Endothelial cell of umbilical vein (primary cell): ENCODE results near the gene THBS1. TPM values are rescaled to one million over a fixed set of nuclear protein-coding genes. Genes with fewer than 3 reads are reported as not detected.

Experiments used
- BruUV-seq: library from RNA; stranded (reverse); fragments of 400-500 nt; replicated peaks from 2 replicates; lab custom pipeline; 2021; lab: Mats Ljungman, UMichigan
- CTCF ChIA-PET: fragments of 300-600, 350-600 bp; sonication (Branson Sonifier 250); formaldehyde crosslinking; loops from one replicate; lab custom pipeline; 2021; ENCODE audit warnings: antibody characterized with exemption, inconsistent platforms; lab: Charles Lee
- POLR2A ChIA-PET: fragments of 300-600, 350-600 bp; sonication (Branson Sonifier 250); formaldehyde crosslinking; loops from one replicate; lab custom pipeline; 2021; ENCODE audit warnings: antibody characterized with exemption, inconsistent platforms; lab: Charles Lee
- DNase-seq: peaks from one replicate; pipeline ENCODE4 v3.0.0-alpha.2; 2011; ENCODE audit warnings: low read depth, low spot score
- FAIRE-seq: peaks from 2 replicates; lab custom pipeline; 2011; peaks lifted over from hg19 to GRCh38; lab: Jason Lieb, UNC
- H2AFZ ChIP-seq: 2 replicates; pipeline ENCODE4 v1.6.0; 2012; ENCODE audit warnings: low read depth, low read length, control low read depth, inconsistent platforms
- H3K27ac ChIP-seq: 2 replicates; pipeline ENCODE4 v1.5.1; 2011; ENCODE audit warnings: low read depth, mild to moderate bottlenecking, control low read depth, low read length, moderate library complexity; ENCODE audit not compliant: insufficient read depth
- H3K27me3 ChIP-seq, 2 experiments: 2 replicates each; pipeline versions ENCODE4 v1.6.0 to v1.6.1; 2011; ENCODE audit warnings: low read length in 2 of 2, mixed read lengths in 1 of 2; ENCODE audit not compliant: control insufficient read depth in 2 of 2, insufficient read depth in 2 of 2
- H3K36me3 ChIP-seq, 2 experiments: 2 replicates in 1 of 2; 3 replicates in 1 of 2; pipeline ENCODE4 v1.5.1; 2011; ENCODE audit warnings: low read length in 2 of 2, mild to moderate bottlenecking in 1 of 2, moderate library complexity in 1 of 2; ENCODE audit not compliant: control insufficient read depth in 2 of 2, insufficient read depth in 2 of 2; ENCODE audit errors: extremely low read depth in 1 of 2
- H3K4me1 ChIP-seq: 3 replicates; pipeline ENCODE4 v1.5.1; 2011; ENCODE audit warnings: mild to moderate bottlenecking, low read length; ENCODE audit not compliant: control insufficient read depth, insufficient read depth; ENCODE audit errors: extremely low read depth
- H3K4me2 ChIP-seq: 2 replicates; pipeline ENCODE4 v1.6.1; 2011; ENCODE audit warnings: low read length, control low read depth, mixed read lengths; ENCODE audit not compliant: insufficient read depth
- H3K4me3 ChIP-seq, 3 experiments: fragments of 200-600 bp in 1 of 3; sonication (generic), shearing (Covaris generic) in 1 of 3; replicated peaks in 1 of 3; 2 replicates each; pipeline ENCODE4 v1.5.1; 2011 to 2016; ENCODE audit warnings: control low read depth in 3 of 3, low read length in 3 of 3, mild to moderate bottlenecking in 2 of 3, inconsistent platforms in 1 of 3, low read depth in 1 of 3, moderate library complexity in 1 of 3; ENCODE audit not compliant: insufficient read depth in 1 of 3
- H3K79me2 ChIP-seq: 2 replicates; pipeline ENCODE4 v1.6.0; 2012; ENCODE audit warnings: low read length, inconsistent platforms; ENCODE audit not compliant: control insufficient read depth, insufficient read depth
- H3K9ac ChIP-seq: replicated peaks from 2 replicates; pipeline ENCODE3; 2011; ENCODE audit warnings: low read length, control low read depth; ENCODE audit not compliant: insufficient read depth; ENCODE audit errors: extremely low read depth
- H3K9me1 ChIP-seq: replicated peaks from 3 replicates; pipeline ENCODE4 v1.6.0; 2011; ENCODE audit warnings: mild to moderate bottlenecking, low read length; ENCODE audit not compliant: control insufficient read depth, insufficient read depth; ENCODE audit errors: extremely low read depth
- H3K9me3 ChIP-seq: replicated peaks from 2 replicates; pipeline ENCODE4 v1.5.1; 2012; ENCODE audit warnings: low read length, inconsistent platforms; ENCODE audit not compliant: control insufficient read depth, insufficient read depth
- H4K20me1 ChIP-seq: replicated peaks from 2 replicates; pipeline ENCODE3; 2011; ENCODE audit warnings: mild to moderate bottlenecking, low read length; ENCODE audit not compliant: control insufficient read depth, insufficient read depth; ENCODE audit errors: extremely low read depth
- CTCF ChIP-seq, 2 donors: IDR thresholded peaks; 1 replicate in 1 of 2; 2 replicates in 1 of 2; pipeline ENCODE4 v1.5.1; 2011; ENCODE audit warnings: low read length in 2 of 2, mild to moderate bottlenecking in 2 of 2, moderate library complexity in 2 of 2, control low read depth in 1 of 2, inconsistent platforms in 1 of 2, low read depth in 1 of 2; ENCODE audit not compliant: insufficient read depth in 1 of 2; ENCODE audit errors: extremely low read depth in 1 of 2
- EZH2 ChIP-seq: IDR thresholded peaks from 2 replicates; pipeline ENCODE4 v1.6.1; 2012; ENCODE audit warnings: borderline replicate concordance, low read depth, mild to moderate bottlenecking, moderate library complexity, low read length, inconsistent platforms; ENCODE audit not compliant: severe bottlenecking
- FOS ChIP-seq: IDR thresholded peaks from 2 replicates; pipeline ENCODE4 v1.6.1; 2011; ENCODE audit warnings: mild to moderate bottlenecking, low read length, moderate library complexity, borderline replicate concordance; ENCODE audit not compliant: insufficient read depth
- GATA2 ChIP-seq: IDR thresholded peaks from 2 replicates; pipeline ENCODE4 v1.7.0; 2011; ENCODE audit warnings: low read depth, mild to moderate bottlenecking, moderate library complexity, mixed read lengths, low read length; ENCODE audit not compliant: insufficient read length, insufficient read depth
- JUN ChIP-seq: IDR thresholded peaks from 2 replicates; pipeline ENCODE4 v1.6.1; 2011; ENCODE audit warnings: borderline replicate concordance, low read depth; ENCODE audit not compliant: insufficient read length, insufficient read depth
- MAX ChIP-seq: IDR thresholded peaks from 2 replicates; pipeline ENCODE4 v1.6.1; 2011; ENCODE audit not compliant: insufficient read depth, insufficient read length
- MYC ChIP-seq: IDR thresholded peaks from one replicate; pipeline ENCODE4 v1.6.1; 2011; ENCODE audit warnings: mild to moderate bottlenecking, low read depth, low read length
- POLR2A ChIP-seq: IDR thresholded peaks from 2 replicates; pipeline ENCODE4 v1.6.1; 2012; ENCODE audit warnings: low read depth, mild to moderate bottlenecking, control low read depth, low read length
- POLR2AphosphoS5 ChIP-seq: IDR thresholded peaks from 2 replicates; pipeline ENCODE4 v1.6.1; 2012; ENCODE audit warnings: low read depth, mild to moderate bottlenecking, control low read depth, low read length, moderate library complexity; ENCODE audit not compliant: insufficient read depth
- dilution Hi-C: fragments of 300-500 bp; cut with MboI; formaldehyde crosslinking; loops from one replicate; pipeline ENCODE4 v1.15.0; 2019; ENCODE audit warnings: low sequenced_read_pairs; ENCODE audit not compliant: extremely low pct_ligation_motif_present
- intact Hi-C: fragments of 100-400 bp; cut with micrococcal nuclease; formaldehyde crosslinking; loops from one replicate; pipeline ENCODE4 v1.10.0; 2022
- polyA plus RNA-seq, 4 experiments: library from polyadenylated mRNA; depleted of rRNA in 3 of 4; stranded (reverse) in 3 of 4; unstranded in 1 of 4; fragments of >200 nt; gene quantifications; 2 replicates each; pipeline versions ENCODE4 v1.2.1 to v1.2.3, GENCODE V29; 2011 to 2012; ENCODE audit warnings: missing spikeins in 1 of 4
- total RNA-seq: library from RNA; stranded (reverse); gene quantifications from 2 replicates; pipeline ENCODE4 v1.2.3, GENCODE V29; 2021

THBS1 gene
- total and polyA plus RNA-seq, 2 donors (not counting 3 experiments of a cell fraction or from before 2014, with no cell fraction given) = 6,293 to 8,883 TPM

- no peak overlapping the region for H3K27ac ChIP-seq
- FAIRE-seq = no peak
- CTCF ChIA-PET = no interaction called here
- dilution Hi-C loops = no loop called here
- no peak overlapping the region for H3K4me3 ChIP-seq
- no peak overlapping the region for H2AFZ ChIP-seq
- H3K9me3 ChIP-seq = no peaks in the 10 kb centered on the region
- H3K4me1 ChIP-seq = no peaks in the 10 kb centered on the region
- no peak overlapping the region for H3K9ac ChIP-seq
- no peak overlapping the region for H3K4me2 ChIP-seq
- H3K79me2 ChIP-seq = no peaks in the 10 kb centered on the region
- no peaks in the 10 kb centered on the region for H3K36me3 ChIP-seq
- intact Hi-C loops = no loop called here
- no peak for DNase-seq
- H3K9me1 ChIP-seq = no peaks in the 10 kb centered on the region
- no peaks in the 10 kb centered on the region for H3K27me3 ChIP-seq
- no peaks in the 10 kb centered on the region for H4K20me1 ChIP-seq
- POLR2A ChIA-PET = no interaction called here
- no TSS peak for BruUV-seq
- TF ChIP-seq EZH2 (no peak), MAX (no peak), POLR2A (no peak)
Measured at GRCh38 chr15:39558421-39558820, 22.5 kb upstream of the THBS1 start.

- Histone ChIP-seq H4K20me1 (no peaks in the 10 kb centered on the region), H3K4me1 (no peaks in the 10 kb centered on the region), H3K27me3 (no peaks in the 10 kb centered on the region), H3K9me1 (no peaks in the 10 kb centered on the region), H3K9me3 (no peaks in the 10 kb centered on the region), H3K36me3 (no peaks in the 10 kb centered on the region), H3K27ac (no peak overlapping the region), H3K4me2 (no peak overlapping the region), H3K79me2 (no peaks in the 10 kb centered on the region), H3K9ac (no peak overlapping the region), H3K4me3 (no peak overlapping the region), H2AFZ (no peak overlapping the region)
- TF ChIP-seq EZH2 = no peak
- TF ChIP-seq POLR2AphosphoS5 = no peak
- no peak for TF ChIP-seq MYC
- TF ChIP-seq FOS = no peak
- no peak for TF ChIP-seq MAX
- no peak for TF ChIP-seq GATA2
- no peak for TF ChIP-seq POLR2A
- no peak for TF ChIP-seq JUN
- TF ChIP-seq CTCF (IDR thresholded peaks at IDR 0.05; ENCODE audit: extremely low read depth in 1 of 2, insufficient read depth in 1 of 2, low read depth in 1 of 2, low read length in 2 of 2) = no peak
- dilution Hi-C loops = no loop called here
- ChIA-PET POLR2A (no interaction called here), CTCF (interaction anchor here (1.6 kb wide), 1 partner anchor 866 kb away, joined by 5 read pairs; no protein-coding TSS in a partner anchor)
- FAIRE-seq = no peak
- intact Hi-C loops = no loop called here
- no peak for DNase-seq
- BruUV-seq = no TSS peak
Measured at GRCh38 chr15:39564972-39565665, 15.8 kb upstream of the THBS1 start.
